IMR-90 (cell line): ENCODE data around the gene VTN.

Experiments
- BHLHE40 ChIP-seq: fragments of 150-350 bp; IDR thresholded peaks from 2 replicates; pipeline ENCODE4 v1.6.1; 2016; ENCODE audit warnings: mild to moderate bottlenecking, low read depth, low read length
- CEBPB ChIP-seq: IDR thresholded peaks from 2 replicates; pipeline ENCODE4 v1.6.1; 2012; ENCODE audit warnings: low read depth, low read length, improper control_type of control experiment
- CHD1 ChIP-seq: IDR thresholded peaks from 2 replicates; pipeline ENCODE4 v1.6.1; 2012; ENCODE audit warnings: low read depth, low read length, improper control_type of control experiment
- CTCF ChIP-seq: conservative IDR thresholded peaks from 2 replicates; pipeline ENCODE4 v1.5.1; 2012; ENCODE audit warnings: mild to moderate bottlenecking, low read depth, low read length, improper control_type of control experiment
- ELK1 ChIP-seq: fragments of 150-350 bp; IDR thresholded peaks from 2 replicates; pipeline ENCODE4 v1.6.1; 2016; ENCODE audit warnings: low read depth, mild to moderate bottlenecking, low read length, moderate library complexity, borderline replicate concordance
- MAFK ChIP-seq: IDR thresholded peaks from 2 replicates; pipeline ENCODE4 v1.6.1; 2012; ENCODE audit warnings: low read depth, low read length, improper control_type of control experiment
- MAZ ChIP-seq: IDR thresholded peaks from 2 replicates; pipeline ENCODE4 v1.6.1; 2012; ENCODE audit warnings: low read depth, mild to moderate bottlenecking, low read length, improper control_type of control experiment, moderate library complexity, borderline replicate concordance
- MXI1 ChIP-seq: IDR thresholded peaks from 2 replicates; pipeline ENCODE4 v1.6.1; 2012; ENCODE audit warnings: low read depth, mild to moderate bottlenecking, low read length, moderate library complexity, borderline replicate concordance
- NFE2L2 ChIP-seq: fragments of 150-350 bp; IDR thresholded peaks from 2 replicates; pipeline ENCODE4 v1.6.1; 2016; ENCODE audit warnings: low read depth, mild to moderate bottlenecking, low read length
- POLR2A ChIP-seq: IDR thresholded peaks from 2 replicates; pipeline ENCODE4 v1.6.1; 2012; ENCODE audit warnings: mild to moderate bottlenecking, low read depth, low read length
- RAD21 ChIP-seq: IDR thresholded peaks from 2 replicates; pipeline ENCODE4 v1.6.1; 2012; ENCODE audit warnings: low read length, improper control_type of control experiment
- SMC3 ChIP-seq: fragments of 150-350 bp; IDR thresholded peaks from 2 replicates; pipeline ENCODE4 v1.6.1; 2016; ENCODE audit warnings: low read depth, mild to moderate bottlenecking, antibody characterized with exemption, low read length, moderate library complexity

- no peak for TF ChIP-seq ELK1
- no peak for TF ChIP-seq POLR2A
- peak; percentile 69 for TF ChIP-seq CTCF
- TF ChIP-seq SMC3: peak; percentile 52
- no peak for TF ChIP-seq MAFK
- no peak for TF ChIP-seq MAZ
- no peak for TF ChIP-seq NFE2L2
- TF ChIP-seq RAD21: peak; percentile 52
- no peak for TF ChIP-seq BHLHE40
- no peak for TF ChIP-seq CEBPB
- TF ChIP-seq MXI1: no peak
- TF ChIP-seq CHD1: no peak
These were observed 46.7 kb upstream of the VTN start for GRCh38 chr17:28416703-28417311.
